ENCODE results near the gene DIPK1B. TPM values are rescaled to one million over a fixed set of nuclear protein-coding genes. Genes with fewer than 3 reads are reported as not detected.
A peak's percentile ranks its signal among the peaks of the same experiment; 100 is the strongest.

DIPK1B gene
- 37.4 TPM for total RNA-seq

GRCh38 chr9:136711751-136712689 lies at the start of gene DIPK1B:
Gene DIPK1B (plus strand): TSS chr9:136712572. CDS start chr9:136712666, 94 bp downstream.

GRCh38 chr9:136662656-136663581 lies 49.5 kb upstream of the DIPK1B start, which contains the start of gene EGFL7:
Gene EGFL7 (plus strand): TSS chr9:136662916. CDS start chr9:136668283, 5,367 bp downstream.

DNA sequence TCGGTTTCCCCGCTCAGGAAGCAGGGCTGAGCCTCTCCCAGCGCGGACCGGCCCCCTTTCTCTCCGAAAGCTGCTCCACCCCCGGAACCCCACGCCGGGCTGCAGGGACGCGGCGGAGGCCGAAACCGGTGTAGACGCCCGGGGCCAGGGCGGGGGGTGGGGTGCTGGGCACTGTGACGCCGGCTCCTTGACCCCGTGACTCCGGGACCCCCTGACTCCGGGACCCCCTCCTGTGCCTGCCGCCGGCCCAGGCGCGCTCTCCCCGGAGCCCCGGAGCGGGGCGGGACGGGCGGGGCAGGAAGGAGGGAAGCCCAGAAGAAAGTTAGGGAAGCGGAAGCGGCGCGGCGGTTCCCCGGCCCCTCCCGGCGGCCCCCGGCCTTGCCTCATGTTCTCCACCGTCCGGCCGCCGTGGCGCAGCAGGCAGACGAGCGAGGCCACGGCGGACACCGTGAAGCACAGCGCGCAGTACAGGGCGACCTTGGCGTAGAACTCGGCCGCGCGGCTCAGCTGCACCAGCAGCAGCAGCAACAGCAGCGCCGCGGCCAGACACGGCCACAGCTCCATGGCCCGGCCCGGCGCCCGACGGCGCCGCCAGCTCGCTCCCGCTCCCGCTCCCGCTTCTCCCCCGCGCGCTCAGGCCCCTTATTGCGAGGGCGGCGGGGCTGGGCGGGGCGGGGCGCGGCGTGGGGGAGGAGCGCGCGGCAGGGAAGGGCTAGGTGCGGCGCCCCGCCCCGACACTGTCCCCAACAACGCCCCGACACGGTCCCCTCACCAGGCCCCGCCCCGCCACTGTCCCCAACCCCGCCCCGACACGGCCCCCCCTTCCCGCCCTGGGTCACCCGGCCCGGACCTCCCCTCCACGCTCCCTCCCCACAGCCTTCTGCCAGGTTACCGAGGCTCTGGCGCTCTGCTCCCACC lies 25.3 kb upstream of the DIPK1B start, which contains the start of gene AGPAT2:
TSS of gene AGPAT2 (minus strand) at position 664 of the 918 bp plus-strand sequence. CDS start at position 564, 100 bp downstream.

GRCh38 chr9:136742591-136743391 lies 30.4 kb downstream of the DIPK1B start, which contains the start of gene LCN10:
Gene LCN10 (minus strand): TSS chr9:136742940. CDS start chr9:136742903, 37 bp downstream.

GRCh38 chr9:136748201-136748600 lies 35.8 kb downstream of the DIPK1B start, which contains the start of gene LCN6:
Gene LCN6 (minus strand): TSS chr9:136748525. CDS start chr9:136748483, 42 bp downstream.

GRCh38 chr9:136764301-136764891 lies 52.0 kb downstream of the DIPK1B start, which contains the start of gene LCN15:
Gene LCN15 (minus strand): TSS chr9:136764518. CDS start chr9:136764488, 30 bp downstream.

Small RNA genes lying within 50 kb of the gene (small RNA-seq; reads per million reads assigned to genes)
- gene MIR126 (1,088 reads per million, percentile 99 among the genes with 10 or more reads in this experiment), gene MIR6722 (not detected)

Other genes with a start within 250 kb of the DIPK1B start
- gene SEC16A, start 229.5 kb upstream of the DIPK1B start, total RNA-seq: 19.1 TPM
- gene NOTCH1, start 166.5 kb upstream of the DIPK1B start, total RNA-seq: 41.3 TPM
- gene EGFL7, start 49.7 kb upstream of the DIPK1B start, total RNA-seq: 20.3 TPM
- gene AGPAT2, start 25.1 kb upstream of the DIPK1B start, total RNA-seq: 3.5 TPM
- not detected for gene LCN10, start 30.4 kb downstream of the DIPK1B start, total RNA-seq
- gene LCN6, start 36.0 kb downstream of the DIPK1B start, total RNA-seq: not detected
- not detected for gene LCN8, start 45.7 kb downstream of the DIPK1B start, total RNA-seq
- gene LCN15, start 51.9 kb downstream of the DIPK1B start, total RNA-seq: not detected
- 27.7 TPM for gene TMEM141, start 78.8 kb downstream of the DIPK1B start, total RNA-seq
- 2.5 TPM for gene CCDC183, start 83.8 kb downstream of the DIPK1B start, total RNA-seq
- 35.8 TPM for gene RABL6, start 95.4 kb downstream of the DIPK1B start, total RNA-seq
- gene AJM1, start 129.9 kb downstream of the DIPK1B start, total RNA-seq: 2.8 TPM
- 99.7 TPM for gene PHPT1, start 136.8 kb downstream of the DIPK1B start, total RNA-seq
- gene MAMDC4, start 139.8 kb downstream of the DIPK1B start, total RNA-seq: 2.8 TPM
- gene EDF1, start 153.7 kb downstream of the DIPK1B start, total RNA-seq: 124 TPM
- gene TRAF2, start 173.9 kb downstream of the DIPK1B start, total RNA-seq: 10.1 TPM
- gene FBXW5, start 232.2 kb downstream of the DIPK1B start, total RNA-seq: 63.9 TPM
- not detected for gene C8G, start 232.7 kb downstream of the DIPK1B start, total RNA-seq
- gene LCN12, start 239.7 kb downstream of the DIPK1B start, total RNA-seq: 0.46 TPM